Epidermal melanocyte (primary cell): ENCODE results near the gene EPS8.

Experiments
- DNase-seq: peaks from one replicate; pipeline ENCODE4 v3.0.0; 2011; ENCODE audit warnings: low spot score; ENCODE audit not compliant: insufficient read length

EPS8 gene

GRCh38 chr12:15720295-15720694 is 68.9 kb downstream of the EPS8 start:
- DNase-seq: no peak

- no peak for DNase-seq
Observed at GRCh38 chr12:15719230-15719629, 70.0 kb downstream of the EPS8 start.

- no peak for DNase-seq
Observed at GRCh38 chr12:15717940-15718567, 71.1 kb downstream of the EPS8 start.

GRCh38 chr12:15716581-15716980 is 72.6 kb downstream of the EPS8 start:
- no peak for DNase-seq

- DNase-seq: no peak
Observed at GRCh38 chr12:15714256-15714655, 74.9 kb downstream of the EPS8 start.

GRCh38 chr12:15712823-15713660 is 76.1 kb downstream of the EPS8 start:
- no peak for DNase-seq

- DNase-seq: no peak
Observed at GRCh38 chr12:15712160-15712559, 77.0 kb downstream of the EPS8 start.

- no peak for DNase-seq
Observed at GRCh38 chr12:15710860-15711510, 78.2 kb downstream of the EPS8 start.

- no peak for DNase-seq
Observed at GRCh38 chr12:15709551-15709950, 79.6 kb downstream of the EPS8 start.

- DNase-seq: no peak
Observed at GRCh38 chr12:15708396-15709076, 80.7 kb downstream of the EPS8 start.

- DNase-seq: no peak
Observed at GRCh38 chr12:15707516-15708199, 81.5 kb downstream of the EPS8 start.

GRCh38 chr12:15706010-15706676 is 83.0 kb downstream of the EPS8 start:
- no peak for DNase-seq

GRCh38 chr12:15705606-15706005 is 83.6 kb downstream of the EPS8 start:
- DNase-seq: no peak

GRCh38 chr12:15702276-15702675 is 86.9 kb downstream of the EPS8 start:
- DNase-seq: no peak

- no peak for DNase-seq
Observed at GRCh38 chr12:15701631-15702156, 87.5 kb downstream of the EPS8 start.

GRCh38 chr12:15701206-15701605 is 88.0 kb downstream of the EPS8 start:
- no peak for DNase-seq

GRCh38 chr12:15700595-15700994 is 88.6 kb downstream of the EPS8 start:
- DNase-seq: peak; percentile 34

- DNase-seq: no peak
Observed at GRCh38 chr12:15699886-15700285, 89.3 kb downstream of the EPS8 start.

GRCh38 chr12:15698377-15698871 is 90.8 kb downstream of the EPS8 start:
- DNase-seq: no peak

- no peak for DNase-seq
Observed at GRCh38 chr12:15697201-15697600, 92.0 kb downstream of the EPS8 start.
